ENCODE results near the gene TNP2. TPM values are rescaled to one million over a fixed set of nuclear protein-coding genes. Genes with fewer than 3 reads are reported as not detected.
A peak's percentile ranks its signal among the peaks of the same experiment; 100 is the strongest.

Gene TNP2
- total and polyA plus RNA-seq, 9 of the 15 experiments (the other 6 are each of a cell fraction or from before 2014, with no cell fraction given) = not detected

DNA sequence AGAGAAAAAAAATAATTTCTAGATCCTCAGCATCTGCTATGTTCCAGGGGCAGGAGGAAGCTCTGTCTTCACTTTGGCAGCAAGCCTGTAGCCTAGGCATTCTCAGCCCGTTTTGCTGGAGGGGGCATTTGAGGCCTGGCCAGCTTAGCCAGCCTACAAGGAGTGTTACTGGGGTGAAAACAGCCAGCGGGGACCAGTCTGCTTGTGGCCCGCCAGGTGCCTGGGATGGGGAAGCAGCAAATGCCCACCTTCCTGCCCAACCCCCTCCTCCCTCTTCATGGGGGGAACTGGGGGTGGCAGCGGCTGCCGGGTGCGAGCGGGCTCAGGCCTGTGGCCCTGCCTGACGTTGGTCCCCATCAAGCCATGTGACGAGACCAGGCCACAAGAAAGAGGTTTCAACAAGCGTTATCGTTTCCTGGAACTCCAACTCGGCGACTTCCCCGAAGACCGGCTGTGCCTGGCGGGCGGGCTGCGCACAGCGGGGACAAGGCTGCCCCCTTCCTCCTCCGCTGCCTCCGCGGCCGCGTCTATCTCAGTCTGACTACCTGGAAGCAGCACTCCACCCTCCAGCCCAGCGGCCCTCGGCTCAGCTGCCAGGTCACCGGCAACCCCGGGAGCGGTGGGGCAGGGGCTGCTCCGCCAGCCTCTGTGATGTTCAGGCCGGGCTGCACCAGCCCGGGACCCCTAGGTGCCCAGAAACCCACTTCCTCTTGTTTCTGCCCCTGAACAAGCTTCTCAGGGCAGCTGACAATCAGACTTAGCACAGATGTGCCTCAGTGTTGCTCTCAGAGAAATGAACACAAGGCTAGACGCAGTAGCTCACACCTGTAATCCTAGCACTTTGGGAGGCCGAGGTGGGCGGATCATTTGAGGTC is 36.0 kb downstream of the TNP2 start (continued):
- TF ChIP-seq JUN (IDR thresholded peaks at IDR 0.05; ENCODE audit: borderline replicate concordance, low read depth, low read length) (peak; percentile 9; the same call in 1 of the 2 replicates), JUN (CRISPR knock-in tag; IDR thresholded peaks at IDR 0.05; ENCODE audit: borderline replicate concordance) (no peak), SETDB1 (IDR thresholded peaks at IDR 0.05; ENCODE audit: low read length) (no peak), PURB (CRISPR knock-in tag; IDR thresholded peaks at IDR 0.05; ENCODE audit: low read depth) (no peak), POLR2B (IDR thresholded peaks at IDR 0.05; ENCODE audit: low read depth, partially characterized antibody) (no peak), SMARCA4 (IDR thresholded peaks at IDR 0.05) (peak; percentile 53; the same call in 1 of the 2 replicates), NR2C1 (IDR thresholded peaks at IDR 0.05) (no peak), NR2C1 (tag; IDR thresholded peaks at IDR 0.05) (peak; percentile 72; the same call in 1 of the 2 replicates), ZNF165 (CRISPR knock-in tag; IDR thresholded peaks at IDR 0.05; ENCODE audit: borderline replicate concordance) (0 out of 2 replicates have a peak, but pooled peaks have one; percentile 89), ZNF444 (CRISPR knock-in tag; IDR thresholded peaks at IDR 0.05) (0 out of 2 replicates have a peak, but pooled peaks have one; percentile 23), ARID2 (IDR thresholded peaks at IDR 0.05) (no peak), FOXJ2 (tag; IDR thresholded peaks at IDR 0.05) (no peak), MIER1 (IDR thresholded peaks at IDR 0.05; ENCODE audit: low read depth) (no peak), RBM22 (IDR thresholded peaks at IDR 0.05; ENCODE audit: low read depth, low read length, poor library complexity, severe bottlenecking) (no peak), JUNB (CRISPR knock-in tag; conservative IDR thresholded peaks at IDR 0.05) (no peak)
- TF ChIP-seq, protein P1, sequence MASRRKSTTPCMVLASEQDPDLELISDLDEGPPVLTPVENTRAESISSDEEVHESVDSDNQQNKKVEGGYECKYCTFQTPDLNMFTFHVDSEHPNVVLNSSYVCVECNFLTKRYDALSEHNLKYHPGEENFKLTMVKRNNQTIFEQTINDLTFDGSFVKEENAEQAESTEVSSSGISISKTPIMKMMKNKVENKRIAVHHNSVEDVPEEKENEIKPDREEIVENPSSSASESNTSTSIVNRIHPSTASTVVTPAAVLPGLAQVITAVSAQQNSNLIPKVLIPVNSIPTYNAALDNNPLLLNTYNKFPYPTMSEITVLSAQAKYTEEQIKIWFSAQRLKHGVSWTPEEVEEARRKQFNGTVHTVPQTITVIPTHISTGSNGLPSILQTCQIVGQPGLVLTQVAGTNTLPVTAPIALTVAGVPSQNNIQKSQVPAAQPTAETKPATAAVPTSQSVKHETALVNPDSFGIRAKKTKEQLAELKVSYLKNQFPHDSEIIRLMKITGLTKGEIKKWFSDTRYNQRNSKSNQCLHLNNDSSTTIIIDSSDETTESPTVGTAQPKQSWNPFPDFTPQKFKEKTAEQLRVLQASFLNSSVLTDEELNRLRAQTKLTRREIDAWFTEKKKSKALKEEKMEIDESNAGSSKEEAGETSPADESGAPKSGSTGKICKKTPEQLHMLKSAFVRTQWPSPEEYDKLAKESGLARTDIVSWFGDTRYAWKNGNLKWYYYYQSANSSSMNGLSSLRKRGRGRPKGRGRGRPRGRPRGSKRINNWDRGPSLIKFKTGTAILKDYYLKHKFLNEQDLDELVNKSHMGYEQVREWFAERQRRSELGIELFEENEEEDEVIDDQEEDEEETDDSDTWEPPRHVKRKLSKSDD (conservative IDR thresholded peaks at IDR 0.05; ENCODE audit: low read length) = no peak
- TF ChIP-seq, protein P2, sequence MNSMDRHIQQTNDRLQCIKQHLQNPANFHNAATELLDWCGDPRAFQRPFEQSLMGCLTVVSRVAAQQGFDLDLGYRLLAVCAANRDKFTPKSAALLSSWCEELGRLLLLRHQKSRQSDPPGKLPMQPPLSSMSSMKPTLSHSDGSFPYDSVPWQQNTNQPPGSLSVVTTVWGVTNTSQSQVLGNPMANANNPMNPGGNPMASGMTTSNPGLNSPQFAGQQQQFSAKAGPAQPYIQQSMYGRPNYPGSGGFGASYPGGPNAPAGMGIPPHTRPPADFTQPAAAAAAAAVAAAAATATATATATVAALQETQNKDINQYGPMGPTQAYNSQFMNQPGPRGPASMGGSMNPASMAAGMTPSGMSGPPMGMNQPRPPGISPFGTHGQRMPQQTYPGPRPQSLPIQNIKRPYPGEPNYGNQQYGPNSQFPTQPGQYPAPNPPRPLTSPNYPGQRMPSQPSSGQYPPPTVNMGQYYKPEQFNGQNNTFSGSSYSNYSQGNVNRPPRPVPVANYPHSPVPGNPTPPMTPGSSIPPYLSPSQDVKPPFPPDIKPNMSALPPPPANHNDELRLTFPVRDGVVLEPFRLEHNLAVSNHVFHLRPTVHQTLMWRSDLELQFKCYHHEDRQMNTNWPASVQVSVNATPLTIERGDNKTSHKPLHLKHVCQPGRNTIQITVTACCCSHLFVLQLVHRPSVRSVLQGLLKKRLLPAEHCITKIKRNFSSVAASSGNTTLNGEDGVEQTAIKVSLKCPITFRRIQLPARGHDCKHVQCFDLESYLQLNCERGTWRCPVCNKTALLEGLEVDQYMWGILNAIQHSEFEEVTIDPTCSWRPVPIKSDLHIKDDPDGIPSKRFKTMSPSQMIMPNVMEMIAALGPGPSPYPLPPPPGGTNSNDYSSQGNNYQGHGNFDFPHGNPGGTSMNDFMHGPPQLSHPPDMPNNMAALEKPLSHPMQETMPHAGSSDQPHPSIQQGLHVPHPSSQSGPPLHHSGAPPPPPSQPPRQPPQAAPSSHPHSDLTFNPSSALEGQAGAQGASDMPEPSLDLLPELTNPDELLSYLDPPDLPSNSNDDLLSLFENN (IDR thresholded peaks at IDR 0.05; ENCODE audit: low read depth in 2 of 2, low read length in 2 of 2) = no peak
- TF ChIP-seq, protein P3, sequence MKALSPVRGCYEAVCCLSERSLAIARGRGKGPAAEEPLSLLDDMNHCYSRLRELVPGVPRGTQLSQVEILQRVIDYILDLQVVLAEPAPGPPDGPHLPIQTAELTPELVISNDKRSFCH (CRISPR knock-in tag; IDR thresholded peaks at IDR 0.05) = peak; percentile 67; the same call in 1 of the 2 replicates
- TF ChIP-seq, protein P3 (tag; IDR thresholded peaks at IDR 0.05) = peak; percentile 96
- TF ChIP-seq, protein P4, sequence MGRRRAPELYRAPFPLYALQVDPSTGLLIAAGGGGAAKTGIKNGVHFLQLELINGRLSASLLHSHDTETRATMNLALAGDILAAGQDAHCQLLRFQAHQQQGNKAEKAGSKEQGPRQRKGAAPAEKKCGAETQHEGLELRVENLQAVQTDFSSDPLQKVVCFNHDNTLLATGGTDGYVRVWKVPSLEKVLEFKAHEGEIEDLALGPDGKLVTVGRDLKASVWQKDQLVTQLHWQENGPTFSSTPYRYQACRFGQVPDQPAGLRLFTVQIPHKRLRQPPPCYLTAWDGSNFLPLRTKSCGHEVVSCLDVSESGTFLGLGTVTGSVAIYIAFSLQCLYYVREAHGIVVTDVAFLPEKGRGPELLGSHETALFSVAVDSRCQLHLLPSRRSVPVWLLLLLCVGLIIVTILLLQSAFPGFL (CRISPR knock-in tag; IDR thresholded peaks at IDR 0.05) = no peak

All from K562 (cell line).